HS-5 (cell line): ENCODE measurements around the gene TMEM127.

Source experiments
- DNase-seq: peaks from one replicate; pipeline ENCODE4 v3.0.0-alpha.2; 2012; ENCODE audit warnings: low read depth

TMEM127 gene

GRCh38 chr2:96204836-96205624, 60.8 kb downstream of the TMEM127 start:
- no peak for DNase-seq

DNA sequence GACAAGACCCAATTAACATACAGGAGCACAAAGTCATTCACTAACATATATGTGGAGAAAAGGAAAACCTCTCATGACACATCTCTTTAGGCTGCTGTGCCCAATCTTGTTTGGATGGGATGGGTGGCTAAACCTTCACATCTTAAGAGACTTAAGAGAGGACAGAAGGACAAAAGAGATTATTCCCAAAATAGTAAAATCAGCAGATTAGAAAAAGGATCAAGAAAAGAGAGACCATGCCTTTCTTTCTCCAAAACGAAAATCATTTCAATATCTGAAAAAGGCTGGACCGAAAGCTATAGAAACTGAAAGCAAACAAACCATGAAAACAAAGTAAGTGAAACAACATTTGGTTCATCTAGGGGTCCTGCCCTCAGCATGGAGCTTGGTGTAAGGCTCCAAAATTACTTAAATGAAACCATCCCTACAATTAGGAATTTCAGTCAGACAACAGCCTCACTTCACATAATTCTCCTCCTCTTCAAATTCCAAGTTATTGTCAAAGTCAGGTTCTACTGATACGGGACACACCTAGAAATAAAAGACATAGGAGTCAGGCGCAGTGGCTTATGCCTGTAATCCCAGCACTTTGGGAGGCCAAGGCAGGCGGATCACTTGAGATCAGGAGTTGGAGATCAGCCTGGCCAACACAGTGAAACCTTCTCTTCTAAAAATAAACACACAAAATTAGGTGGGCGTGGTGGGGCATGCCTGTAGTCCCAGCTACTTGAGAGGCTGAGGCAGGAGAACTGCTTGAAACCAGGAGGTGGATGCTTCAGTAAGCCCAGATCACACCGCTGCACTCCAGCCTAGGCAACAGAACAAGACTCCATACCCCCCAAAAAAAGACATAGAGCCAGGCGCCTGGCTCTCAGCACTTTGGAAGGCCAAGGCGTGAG, 62.4 kb downstream of the TMEM127 start:
- no peak for DNase-seq

- peak; percentile 46 for DNase-seq
Observed at GRCh38 chr2:96202152-96202854, 63.5 kb downstream of the TMEM127 start.

- DNase-seq: no peak
Observed at GRCh38 chr2:96201338-96201737, 64.5 kb downstream of the TMEM127 start.

DNA sequence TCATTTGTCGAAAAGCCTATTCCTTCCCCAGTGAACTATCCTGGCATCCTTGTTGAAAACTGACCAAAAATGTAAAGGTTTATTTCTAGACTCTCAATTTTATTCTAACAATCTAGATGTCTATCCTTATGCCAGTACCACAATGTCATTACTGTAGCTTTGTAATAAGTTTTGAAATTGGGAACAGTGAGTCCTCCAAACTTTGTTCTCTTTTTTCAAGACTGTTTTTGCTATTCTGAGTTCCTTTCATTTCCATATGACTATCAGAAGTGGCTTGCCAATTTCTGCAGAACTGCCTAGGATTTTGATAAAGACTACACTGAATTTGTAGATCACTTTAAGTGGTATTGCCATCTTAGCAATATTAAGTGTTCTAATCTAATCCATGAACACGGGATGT, 66.9 kb downstream of the TMEM127 start:
- DNase-seq: no peak
